ENCODE measurements around the gene EFCAB3.
"Not testable (repeated sequence)": the region's sequence is repeated elsewhere in the genome, so short reads cannot be mapped to it uniquely, and the experiment has no call there.

The EFCAB3 gene

GRCh38 chr17:62465271-62465670, 84.9 kb downstream of the EFCAB3 start:
- not testable (repeated sequence) for DNase-seq

All from activated CD4-positive, CD25-positive, alpha-beta regulatory T cell (primary cell).